ENCODE results near the gene PLXNA2. TPM values are rescaled to one million over a fixed set of nuclear protein-coding genes. Genes with fewer than 3 reads are reported as not detected.

The PLXNA2 gene
- total and polyA plus RNA-seq, 2 of the 8 experiments (the other 6 are each of a cell fraction or from before 2014, with no cell fraction given) = 0.33 to 1.5 TPM

- TF ChIP-seq SUZ12 (IDR thresholded peaks at IDR 0.05; ENCODE audit: low read length) (no peak), CBX5 (IDR thresholded peaks at IDR 0.05; ENCODE audit: low read depth, low read length) (no peak), RNF2 (IDR thresholded peaks at IDR 0.05; ENCODE audit: borderline replicate concordance, low read depth, low read length, missing control alignments, poor library complexity, severe bottlenecking) (no peak), TEAD4 (IDR thresholded peaks at IDR 0.05; ENCODE audit: low read depth, low read length) (no peak), EZH2 (IDR thresholded peaks at IDR 0.05; ENCODE audit: low read depth, low read length, severe bottlenecking) (no peak), EGR1 (IDR thresholded peaks at IDR 0.05; ENCODE audit: borderline replicate concordance, low read depth, low read length) (no peak), MAFK (IDR thresholded peaks at IDR 0.05; ENCODE audit: low read depth, low read length) (no peak), FOSL1 (IDR thresholded peaks at IDR 0.05; ENCODE audit: insufficient read depth, low read depth, low read length) (no peak), POU5F1 (IDR thresholded peaks at IDR 0.05; ENCODE audit: low read depth, low read length) (no peak)
These were observed 185.9 kb downstream of the PLXNA2 start (continued) for GRCh38 chr1:208058267-208058666.
